HCT116 (cell line): Measurements from ENCODE around the gene TMEM212. TPM values are rescaled to one million over a fixed set of nuclear protein-coding genes. Genes with fewer than 3 reads are reported as not detected.

Experiments used
- ATAC-seq: fragments of 200-7000 bp; cut with Tn5 transposase; 2 replicates; pipeline ENCODE4 v1.9.1; 2020; ENCODE audit warnings: mild to moderate bottlenecking, moderate library complexity
- BruUV-seq: library from RNA; stranded (reverse); fragments of 400-500 nt; replicated peaks from 2 replicates; lab custom pipeline; 2021; lab: Mats Ljungman, UMichigan
- CTCF ChIA-PET: fragments of 300-600 bp; sonication (Branson Sonifier 250); formaldehyde crosslinking; loops from one replicate; lab custom pipeline; 2021; ENCODE audit warnings: antibody characterized with exemption; lab: Charles Lee
- POLR2A ChIA-PET: fragments of 300-600, 350-600 bp; sonication (Branson Sonifier 250); formaldehyde crosslinking; loops from one replicate; lab custom pipeline; 2021; ENCODE audit warnings: antibody characterized with exemption; lab: Charles Lee
- RAD21 ChIA-PET, 2 experiments: fragments of 300-600 bp; sonication (Branson Sonifier 250); formaldehyde crosslinking; loops; one replicate each; lab custom pipeline; 2023; ENCODE audit warnings: low total read pairs in 2 of 2; ENCODE audit not compliant: uncharacterized antibody in 2 of 2, unreplicated experiment in 2 of 2, low non-redundant PET in 1 of 2; lab: Charles Lee
- DNase-seq: peaks from one replicate; pipeline ENCODE4 v3.0.0-alpha.2; 2010; ENCODE audit warnings: low read depth, low spot score
- H2AFZ ChIP-seq: fragments of 200-600 bp; shearing (Covaris generic), sonication (generic); 2 replicates; pipeline ENCODE4 v1.6.1; 2017; ENCODE audit warnings: low read depth, mixed run types, mixed read lengths, antibody characterized with exemption, low read length; ENCODE audit not compliant: poor library complexity, severe bottlenecking
- H3K27ac ChIP-seq: 2 replicates; pipeline ENCODE4 v1.5.1; 2012; ENCODE audit warnings: low read depth, low read length
- H3K27me3 ChIP-seq: fragments of 200-600 bp; sonication (generic); 2 replicates; pipeline ENCODE4 v1.6.1; 2016; ENCODE audit warnings: mixed run types, low read length, mixed read lengths; ENCODE audit not compliant: insufficient read depth
- H3K36me3 ChIP-seq, 2 experiments: fragments of 200-500 bp in 1 of 2; fragments of 200-600 bp in 1 of 2; sonication (Bioruptor generic) in 1 of 2; sonication (generic) in 1 of 2; 2 replicates each; pipeline versions ENCODE4 v1.5.1 to v1.6.1; 2014 to 2016; ENCODE audit warnings: low read length in 2 of 2, inconsistent platforms in 1 of 2, mixed read lengths in 1 of 2, mixed run types in 1 of 2; ENCODE audit not compliant: insufficient read depth in 2 of 2, control insufficient read depth in 1 of 2
- H3K4me1 ChIP-seq, 2 experiments: fragments of 200-600 bp in 1 of 2; sonication (generic) in 1 of 2; 2 replicates each; pipeline versions ENCODE4 v1.5.1 to v1.6.1; 2012 to 2017; ENCODE audit warnings: low read length in 2 of 2, inconsistent platforms in 1 of 2, mild to moderate bottlenecking in 1 of 2, mixed read lengths in 1 of 2, mixed run types in 1 of 2, moderate library complexity in 1 of 2; ENCODE audit not compliant: insufficient read depth in 2 of 2, control insufficient read depth in 1 of 2
- H3K4me2 ChIP-seq: fragments of 200-600 bp; sonication (generic); 2 replicates; pipeline ENCODE4 v1.6.1; 2017; ENCODE audit warnings: mixed run types, low read length, mixed read lengths
- H3K4me3 ChIP-seq, 2 experiments: fragments of 200-600 bp in 1 of 2; sonication (generic) in 1 of 2; replicated peaks in 1 of 2; 2 replicates each; pipeline ENCODE4 v1.5.1; 2011 to 2016; ENCODE audit warnings: low read length in 2 of 2, control low read depth in 1 of 2, low read depth in 1 of 2, mild to moderate bottlenecking in 1 of 2, mixed read lengths in 1 of 2, mixed run types in 1 of 2
- H3K79me2 ChIP-seq: fragments of 200-600 bp; sonication (generic); 2 replicates; pipeline ENCODE4 v1.6.1; 2017; ENCODE audit warnings: mild to moderate bottlenecking, mixed run types, low read length, moderate library complexity, mixed read lengths; ENCODE audit not compliant: insufficient read depth
- H3K9ac ChIP-seq: fragments of 200-600 bp; sonication (generic); 2 replicates; pipeline ENCODE4 v1.6.1; 2016; ENCODE audit warnings: low read length, mixed read lengths
- H3K9me2 ChIP-seq: fragments of 200-600 bp; sonication (generic), shearing (Covaris generic); 2 replicates; pipeline ENCODE4 v1.6.1; 2017; ENCODE audit warnings: mixed run types, mild to moderate bottlenecking, moderate library complexity; ENCODE audit not compliant: insufficient read depth
- H3K9me3 ChIP-seq, 2 experiments: fragments of 200-500 bp in 1 of 2; fragments of 200-600 bp in 1 of 2; sonication (Bioruptor generic) in 1 of 2; sonication (generic) in 1 of 2; 2 replicates each; pipeline ENCODE4 v1.6.1; 2014 to 2017; ENCODE audit warnings: low read length in 2 of 2, mixed read lengths in 2 of 2, inconsistent platforms in 1 of 2, low read depth in 1 of 2, mild to moderate bottlenecking in 1 of 2, mixed run types in 1 of 2, moderate library complexity in 1 of 2; ENCODE audit not compliant: control insufficient read depth in 1 of 2, insufficient read depth in 1 of 2
- H4K20me1 ChIP-seq: fragments of 200-600 bp; sonication (generic), shearing (Covaris generic); 2 replicates; pipeline ENCODE4 v1.6.1; 2017; ENCODE audit warnings: mixed run types, mild to moderate bottlenecking, moderate library complexity; ENCODE audit not compliant: insufficient read depth
- EGR1 ChIP-seq: IDR thresholded peaks from 2 replicates; pipeline ENCODE4 v1.6.1; 2012; ENCODE audit warnings: low read depth
- ELF1 ChIP-seq: IDR thresholded peaks from 2 replicates; pipeline ENCODE4 v1.6.1; 2012; ENCODE audit warnings: low read depth, borderline replicate concordance
- POLR2AphosphoS5 ChIP-seq: IDR thresholded peaks from 2 replicates; pipeline ENCODE4 v1.6.1; 2011; ENCODE audit warnings: mild to moderate bottlenecking, low read depth, low read length, moderate library complexity
- REST ChIP-seq: IDR thresholded peaks from 2 replicates; pipeline ENCODE4 v1.6.1; 2012; ENCODE audit warnings: low read depth
- SIN3A ChIP-seq: IDR thresholded peaks from 2 replicates; pipeline ENCODE4 v1.6.1; 2012; ENCODE audit warnings: low read depth
- SP1 ChIP-seq: IDR thresholded peaks from 2 replicates; pipeline ENCODE4 v1.6.1; 2012; ENCODE audit warnings: low read depth
- TCF7L2 ChIP-seq: IDR thresholded peaks from 2 replicates; pipeline ENCODE4 v1.7.0; 2011; ENCODE audit warnings: borderline replicate concordance, inconsistent platforms; ENCODE audit not compliant: insufficient read depth, insufficient read length; ENCODE audit errors: extremely low read depth
- YY1 ChIP-seq: IDR thresholded peaks from 2 replicates; pipeline ENCODE4 v1.6.1; 2011; ENCODE audit warnings: low read length, low read depth, moderate library complexity, mild to moderate bottlenecking; ENCODE audit not compliant: insufficient replicate concordance; ENCODE audit errors: extremely low read depth
- intact Hi-C: fragments of 100-400 bp; cut with micrococcal nuclease; formaldehyde crosslinking; loops from 2 replicates; pipeline ENCODE4 v1.10.0; 2022
- total RNA-seq: library from RNA; stranded (reverse); gene quantifications from one replicate; pipeline ENCODE4 v1.2.1, GENCODE V29; 2021; ENCODE audit not compliant: unreplicated experiment

Gene TMEM212
- total RNA-seq, 1 experiment from 2014 or later = not detected

GRCh38 chr3:171881251-171881650, 38.1 kb downstream of the TMEM212 start:
- no peak overlapping the region for H3K4me3 ChIP-seq
- no peaks in the 10 kb centered on the region for H3K27me3 ChIP-seq
- ATAC-seq (no peak), DNase-seq (no peak)
- H3K9me2 ChIP-seq = no peaks in the 10 kb centered on the region
- POLR2A ChIA-PET = no interaction called here
- H3K9me3 ChIP-seq = no peaks in the 10 kb centered on the region
- no peak overlapping the region for H2AFZ ChIP-seq
- no peaks in the 10 kb centered on the region for H3K36me3 ChIP-seq
- CTCF ChIA-PET = no interaction called here
- RAD21 ChIA-PET = no interaction called here
- no TSS peak for BruUV-seq
- intact Hi-C loops = no loop called here
- H4K20me1 ChIP-seq = no peaks in the 10 kb centered on the region
- H3K9ac ChIP-seq = no peak overlapping the region
- H3K27ac ChIP-seq = no peak overlapping the region
- TF ChIP-seq EGR1 (no peak), REST (no peak), SIN3A (no peak), YY1 (no peak), SP1 (no peak)
- H3K79me2 ChIP-seq = no peaks in the 10 kb centered on the region
- no peaks in the 10 kb centered on the region; a peak in 1 of 4 replicates for H3K4me1 ChIP-seq
- H3K4me2 ChIP-seq = no peak overlapping the region

- Histone ChIP-seq H3K27me3 (no peaks in the 10 kb centered on the region), H3K9me3 (no peaks in the 10 kb centered on the region), H3K9me2 (no peaks in the 10 kb centered on the region), H3K36me3 (no peaks in the 10 kb centered on the region), H3K4me2 (no peak overlapping the region), H3K79me2 (no peaks in the 10 kb centered on the region), H2AFZ (no peak overlapping the region), H4K20me1 (no peaks in the 10 kb centered on the region), H3K4me1 (no peaks in the 10 kb centered on the region), H3K4me3 (no peak overlapping the region), H3K27ac (no peak overlapping the region), H3K9ac (no peak overlapping the region)
- TF ChIP-seq YY1 (no peak), EGR1 (no peak), ELF1 (no peak), POLR2AphosphoS5 (no peak), TCF7L2 (no peak)
- no peak for ATAC-seq
- no TSS peak for BruUV-seq
- DNase-seq = no peak
- CTCF ChIA-PET = no interaction called here
- RAD21 ChIA-PET = no interaction called here
- intact Hi-C loops = no loop called here
- POLR2A ChIA-PET = no interaction called here
Observed at GRCh38 chr3:171883257-171883892, 40.2 kb downstream of the TMEM212 start.
